ENCODE results near the gene ZNF302. TPM values are rescaled to one million over a fixed set of nuclear protein-coding genes. Genes with fewer than 3 reads are reported as not detected.

The ZNF302 gene
- total RNA-seq, 1 experiment from 2014 or later: 23.3 TPM

DNA sequence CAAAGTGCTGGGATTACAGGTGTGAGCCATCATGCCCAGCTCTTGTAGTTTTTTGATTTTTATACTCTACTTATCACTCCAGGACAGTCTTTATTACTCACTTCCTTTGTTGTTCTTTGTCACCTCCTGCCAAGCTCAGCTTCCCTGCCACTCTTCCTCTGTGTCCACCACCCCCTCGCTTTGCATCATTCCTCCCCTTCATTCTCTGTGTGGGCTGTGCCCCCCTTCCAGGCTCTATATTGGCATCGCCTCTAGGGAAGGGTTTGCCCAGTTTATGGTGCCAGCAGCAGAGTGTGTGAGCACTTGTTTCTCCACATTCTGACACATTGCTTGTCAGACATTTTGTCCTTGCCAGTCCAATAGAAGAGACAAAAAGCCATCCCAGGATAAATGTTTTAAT lies 15.1 kb downstream of the ZNF302 start:
- H4K5ac ChIP-seq (ENCODE audit: insufficient read length, low read depth, low read length): no peak overlapping the region
- H3K27me3 Mint-ChIP-seq (ENCODE audit: low read depth): peaks cover 37% of the 10 kb centered on the region
- no peak overlapping the region for H4K91ac ChIP-seq (ENCODE audit: insufficient read length, low read depth, low read length)
- no peak overlapping the region for H3K9ac ChIP-seq (ENCODE audit: extremely low read depth, insufficient read length, low read length)
- no peaks in the 10 kb centered on the region for H4K20me1 ChIP-seq (ENCODE audit: control insufficient read depth, insufficient read depth, insufficient read length)
- H3K27me3 ChIP-seq (ENCODE audit: insufficient read depth, low read length): no peaks in the 10 kb centered on the region
- H3K14ac ChIP-seq (ENCODE audit: insufficient read depth, low read length): no peak overlapping the region
- no peak overlapping the region for H3K23ac ChIP-seq (ENCODE audit: insufficient read length, low read depth, low read length)
- no peak overlapping the region for H3K27ac ChIP-seq (ENCODE audit: insufficient read length, low read depth, low read length)
- DNase-seq: no peak
- no peaks in the 10 kb centered on the region for H3K4me1 ChIP-seq (ENCODE audit: insufficient read depth, low read length)
- no peak overlapping the region for H2AK5ac ChIP-seq (ENCODE audit: insufficient read length, low read length)
- no peak overlapping the region for H2BK5ac ChIP-seq (ENCODE audit: insufficient read length, low read length)
- no peaks in the 10 kb centered on the region for H3K79me2 ChIP-seq (ENCODE audit: insufficient read depth, low read length)
- H3K36me3 Mint-ChIP-seq (ENCODE audit: insufficient read depth in 1 of 3, low read depth in 3 of 3): 0 out of 7 replicates have a peak, but pooled peaks cover 0 to 1% (median 0%) of the 10 kb centered on the region in 3 experiments
- H3K4me3 Mint-ChIP-seq: no peak overlapping the region
- H3K23me2 ChIP-seq (ENCODE audit: insufficient read length, low read depth, low read length, poor library complexity, severe bottlenecking): no peaks in the 10 kb centered on the region
- H2AFZ ChIP-seq (ENCODE audit: low read length): no peak overlapping the region
- no peak overlapping the region for H3K27ac Mint-ChIP-seq
- no peaks in the 10 kb centered on the region for H3K4me1 Mint-ChIP-seq
- no peak overlapping the region for H2BK12ac ChIP-seq (ENCODE audit: insufficient read length, low read depth, low read length)
- H3K4me2 ChIP-seq (ENCODE audit: insufficient read depth, insufficient read length, low read length): no peak overlapping the region
- no peak overlapping the region for H3K4ac ChIP-seq (ENCODE audit: low read depth, low read length)
- H3K9me3 Mint-ChIP-seq: peaks cover 44 to 70% of the 10 kb centered on the region in 2 experiments
- H2BK15ac ChIP-seq (ENCODE audit: low read depth, low read length): no peak overlapping the region
- no peak overlapping the region for H2BK20ac ChIP-seq (ENCODE audit: low read depth, low read length, poor library complexity, severe bottlenecking)
- no peak overlapping the region for H3K56ac ChIP-seq (ENCODE audit: insufficient read length, low read depth, low read length)
- no peak overlapping the region for H3T11ph ChIP-seq (ENCODE audit: low read length)
- no peak overlapping the region for H4K8ac ChIP-seq (replicated peaks; ENCODE audit: insufficient read length, low read depth, low read length)
- H3K9me3 ChIP-seq (ENCODE audit: control insufficient read depth, low read depth, low read length): no peaks in the 10 kb centered on the region
- TF ChIP-seq, protein P1, sequence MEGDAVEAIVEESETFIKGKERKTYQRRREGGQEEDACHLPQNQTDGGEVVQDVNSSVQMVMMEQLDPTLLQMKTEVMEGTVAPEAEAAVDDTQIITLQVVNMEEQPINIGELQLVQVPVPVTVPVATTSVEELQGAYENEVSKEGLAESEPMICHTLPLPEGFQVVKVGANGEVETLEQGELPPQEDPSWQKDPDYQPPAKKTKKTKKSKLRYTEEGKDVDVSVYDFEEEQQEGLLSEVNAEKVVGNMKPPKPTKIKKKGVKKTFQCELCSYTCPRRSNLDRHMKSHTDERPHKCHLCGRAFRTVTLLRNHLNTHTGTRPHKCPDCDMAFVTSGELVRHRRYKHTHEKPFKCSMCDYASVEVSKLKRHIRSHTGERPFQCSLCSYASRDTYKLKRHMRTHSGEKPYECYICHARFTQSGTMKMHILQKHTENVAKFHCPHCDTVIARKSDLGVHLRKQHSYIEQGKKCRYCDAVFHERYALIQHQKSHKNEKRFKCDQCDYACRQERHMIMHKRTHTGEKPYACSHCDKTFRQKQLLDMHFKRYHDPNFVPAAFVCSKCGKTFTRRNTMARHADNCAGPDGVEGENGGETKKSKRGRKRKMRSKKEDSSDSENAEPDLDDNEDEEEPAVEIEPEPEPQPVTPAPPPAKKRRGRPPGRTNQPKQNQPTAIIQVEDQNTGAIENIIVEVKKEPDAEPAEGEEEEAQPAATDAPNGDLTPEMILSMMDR (conservative IDR thresholded peaks at IDR 0.05): no peak
- no peak overlapping the region for H3K18ac ChIP-seq (ENCODE audit: insufficient read length, low read depth, low read length)
- no peak overlapping the region for H2BK120ac ChIP-seq (ENCODE audit: low read depth, low read length, poor library complexity, severe bottlenecking)
- WGBS (ENCODE audit: extremely low coverage, insufficient read length, low lambda C conversion rate): no CpG with 5 or more reads among the region's 2 CpGs
- no peaks in the 10 kb centered on the region for H3K79me1 ChIP-seq (ENCODE audit: insufficient read depth, low read depth, low read length, poor library complexity, severe bottlenecking)

Data from H9 (cell line).